Posterior vena cava (tissue), 2 donors: ENCODE data around the gene SLC9A4. TPM values are rescaled to one million over a fixed set of nuclear protein-coding genes. Genes with fewer than 3 reads are reported as not detected.

Experiments used
- DNase-seq: peaks from one replicate; pipeline ENCODE4 v3.0.0-alpha.2; 2020; ENCODE audit warnings: low spot score
- intact Hi-C, 2 donors: fragments of 100-400 bp; cut with DNase I; formaldehyde crosslinking; loops; one replicate each; pipeline versions ENCODE4 v1.14.1 to v1.14.2; 2022 to 2023
- long read RNA-seq, 2 donors: library from polyadenylated mRNA; unstranded; transcript quantifications; one replicate each; pipeline ENCODE4 v2.0.0, GENCODE V29; 2020 to 2021
- total RNA-seq, 2 donors: library from RNA; stranded (reverse); fragmentation: NEBNext Ultra II Directional; extraction: Animal tissue kit (Norgen Biotek cat#: 25700); gene quantifications; one replicate each; pipeline ENCODE4 v1.2.1, GENCODE V29; 2021
- donor health status: DM: yes; HTN: yes; CAD: no.
- donor health status: DM: yes; HTN: yes; CAD: no.

Gene SLC9A4
- under 1 TPM in 1 of 2 donors, not detected in 1; 0.14 TPM for total RNA-seq
- long read RNA-seq, donor 1, result 0 reads
- long read RNA-seq, donor 2, result 0 reads

GRCh38 chr2:102473020-102473419, at the start of gene SLC9A4:
Gene SLC9A4, plus strand, starts transcription at chr2:102473226. Its CDS starts 534 bp downstream, at chr2:102473760.
- DNase-seq, result no peak
- intact Hi-C loops, result no loop called here

- intact Hi-C loops, result no loop called here
- DNase-seq, result no peak
These were observed 49.7 kb upstream of the SLC9A4 start for GRCh38 chr2:102423368-102423767.

- intact Hi-C loops, result no loop called here
- DNase-seq, result no peak
These were observed 48.3 kb upstream of the SLC9A4 start for GRCh38 chr2:102424754-102425153.

GRCh38 chr2:102425441-102426132, 47.4 kb upstream of the SLC9A4 start:
- no peak for DNase-seq
- intact Hi-C loops, result no loop called here

- intact Hi-C loops, result no loop called here
- DNase-seq, result no peak
These were observed 45.8 kb upstream of the SLC9A4 start for GRCh38 chr2:102427249-102427648.

- intact Hi-C loops, result no loop called here
- no peak for DNase-seq
These were observed 44.5 kb upstream of the SLC9A4 start for GRCh38 chr2:102428573-102428972.

GRCh38 chr2:102432386-102432785, 40.6 kb upstream of the SLC9A4 start:
- intact Hi-C loops, result no loop called here
- DNase-seq, result no peak

- intact Hi-C loops, result no loop called here
- no peak for DNase-seq
These were observed 38.9 kb upstream of the SLC9A4 start for GRCh38 chr2:102433973-102434654.

GRCh38 chr2:102434655-102435381, 38.2 kb upstream of the SLC9A4 start:
- intact Hi-C loops, result no loop called here
- no peak for DNase-seq

- intact Hi-C loops, result no loop called here
- DNase-seq, result no peak
These were observed 37.3 kb upstream of the SLC9A4 start for GRCh38 chr2:102435741-102436140.

- no peak for DNase-seq
- intact Hi-C loops, result no loop called here
These were observed 36.7 kb upstream of the SLC9A4 start for GRCh38 chr2:102436323-102436722.

GRCh38 chr2:102437122-102437521, 35.9 kb upstream of the SLC9A4 start:
- intact Hi-C loops, result no loop called here
- no peak for DNase-seq

- intact Hi-C loops, result no loop called here
- no peak for DNase-seq
These were observed 34.9 kb upstream of the SLC9A4 start for GRCh38 chr2:102438111-102438510.

GRCh38 chr2:102438578-102438977, 34.4 kb upstream of the SLC9A4 start:
- intact Hi-C loops, result no loop called here
- no peak for DNase-seq

GRCh38 chr2:102439065-102439695, 33.8 kb upstream of the SLC9A4 start:
- intact Hi-C loops, result no loop called here

GRCh38 chr2:102442967-102443828, 29.8 kb upstream of the SLC9A4 start:
- no peak for DNase-seq
- intact Hi-C loops, result loop anchor here in 1 of 2 donors (10.0 kb wide), 1 partner anchor 1028 kb away; no protein-coding TSS in a partner anchor

More at GRCh38 chr2:102439065-102439695, 33.8 kb upstream of the SLC9A4 start:
- no peak for DNase-seq

GRCh38 chr2:102444233-102444632, 28.8 kb upstream of the SLC9A4 start:
- intact Hi-C loops, result loop anchor here in 1 of 2 donors (10.0 kb wide), 1 partner anchor 1029 kb away; no protein-coding TSS in a partner anchor
- no peak for DNase-seq

GRCh38 chr2:102446936-102447335, 26.1 kb upstream of the SLC9A4 start:
- intact Hi-C loops, result loop anchor here in 1 of 2 donors (10.0 kb wide), 1 partner anchor 1032 kb away; no protein-coding TSS in a partner anchor
- DNase-seq, result no peak
